Natural killer cell (primary cell): ENCODE measurements around the gene BAIAP3. TPM values are rescaled to one million over a fixed set of nuclear protein-coding genes. Genes with fewer than 3 reads are reported as not detected.

ENCODE experiments used
- ATAC-seq, 3 donors: fragments of 150-1000 bp in 2 of 3; fragments of 200-7000 bp in 1 of 3; cut with Tn5 transposase; 1 replicate in 1 of 3; 2 replicates in 2 of 3; pipeline ENCODE4 v1.10.0; 2021; ENCODE audit warnings: mild to moderate bottlenecking in 2 of 3, moderate library complexity in 2 of 3
- DNase-seq, 2 donors: peaks; one replicate each; pipeline versions ENCODE4 v3.0.0 to v3.0.0-alpha.2; 2013 to 2021; ENCODE audit warnings: mixed read lengths in 1 of 2
- H3K27ac ChIP-seq: one replicate; pipeline ENCODE4 v1.5.1; 2013; ENCODE audit warnings: mild to moderate bottlenecking, low read length
- H3K27me3 ChIP-seq: one replicate; pipeline ENCODE4 v1.6.1; 2013; ENCODE audit warnings: low read length; ENCODE audit not compliant: control insufficient read depth, insufficient read depth
- H3K36me3 ChIP-seq: one replicate; pipeline ENCODE4 v1.6.1; 2013; ENCODE audit warnings: low read length; ENCODE audit not compliant: control insufficient read depth, insufficient read depth
- H3K4me1 ChIP-seq: one replicate; pipeline ENCODE4 v1.6.1; 2013; ENCODE audit warnings: low read length; ENCODE audit not compliant: control insufficient read depth, insufficient read depth
- H3K4me3 ChIP-seq: one replicate; pipeline ENCODE4 v1.5.1; 2013; ENCODE audit warnings: low read length
- H3K9me3 ChIP-seq: one replicate; pipeline ENCODE4 v1.6.1; 2013; ENCODE audit warnings: low read length; ENCODE audit not compliant: control insufficient read depth, insufficient read depth
- H3K27ac Mint-ChIP-seq, 2 donors: one replicate each; pipeline ENCODE4 v1.8.0; 2022; ENCODE audit warnings: mild to moderate bottlenecking in 2 of 2, mixed read lengths in 2 of 2, moderate library complexity in 1 of 2
- H3K27me3 Mint-ChIP-seq, 2 donors: one replicate each; pipeline ENCODE4 v1.8.0; 2022; ENCODE audit warnings: low read depth in 2 of 2, mixed read lengths in 2 of 2
- H3K36me3 Mint-ChIP-seq: one replicate; pipeline ENCODE4 v1.8.0; 2022; ENCODE audit warnings: mixed read lengths
- H3K4me1 Mint-ChIP-seq, 2 donors: one replicate each; pipeline ENCODE4 v1.8.0; 2022; ENCODE audit warnings: mixed read lengths in 2 of 2
- H3K4me3 Mint-ChIP-seq: one replicate; pipeline ENCODE4 v1.8.0; 2022; ENCODE audit warnings: mild to moderate bottlenecking, moderate library complexity, mixed read lengths
- H3K9me3 Mint-ChIP-seq, 2 donors: one replicate each; pipeline ENCODE4 v1.8.0; 2022; ENCODE audit warnings: mixed read lengths in 2 of 2
- WGBS: methylation state at CpG from one replicate; pipeline ENCODE4 v1.1.7; 2013; ENCODE audit warnings: missing lambda C conversion rate; ENCODE audit not compliant: insufficient coverage; 5-methylcytosine and 5-hydroxymethylcytosine counted together
- intact Hi-C: fragments of 100-400 bp; cut with micrococcal nuclease; formaldehyde crosslinking; loops from one replicate; pipeline ENCODE4 v1.14.2; 2022
- total RNA-seq, 4 donors: library from RNA; stranded (reverse); fragments of 120-200 nt in 1 of 4; gene quantifications; one replicate each; pipeline versions ENCODE4 v1.2.3 to v1.2.4, GENCODE V29; 2013 to 2022
- TF ChIP-seq, protein P1 (sequence below): fragments of 200-600 bp; IDR thresholded peaks from one replicate; pipeline ENCODE4 v1.8.0; 2022; ENCODE audit warnings: antibody characterized with exemption

BAIAP3 gene
- total RNA-seq, 3 donors from 2014 or later (not counting 1 experiment from before 2014, with no cell fraction given) = 17.7 to 21.7 (median 19.9) TPM

DNA sequence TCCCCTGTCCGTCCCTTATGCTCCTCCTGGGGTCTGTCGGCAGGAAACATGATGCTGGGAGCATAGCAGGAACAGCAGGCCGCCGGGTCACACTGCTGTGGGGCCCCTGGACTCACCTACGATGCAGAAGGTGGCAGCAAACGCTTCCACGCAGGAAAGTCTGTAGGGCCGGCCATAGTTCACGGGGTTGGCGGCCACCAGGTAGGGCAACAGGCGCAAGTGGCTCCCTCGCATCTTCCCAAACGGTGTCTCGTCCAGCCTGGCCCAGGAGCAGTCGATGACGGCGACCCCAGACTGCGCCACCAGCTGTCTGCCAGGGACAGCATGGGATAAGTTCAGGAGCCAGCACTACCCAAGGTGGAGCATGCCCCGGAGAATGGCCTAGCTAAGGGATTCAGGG lies 17.2 kb downstream of the BAIAP3 start:
- Histone ChIP-seq H3K9me3 (no peaks in the 10 kb centered on the region), H3K4me3 (peak overlapping the region; percentile 24), H3K4me1 (peaks cover 25% of the 10 kb centered on the region), H3K36me3 (peaks cover 12% of the 10 kb centered on the region), H3K27me3 (no peaks in the 10 kb centered on the region), H3K27ac (no peak overlapping the region)
- 92% methylated on average over 19 of the region's 19 CpGs for WGBS
- H3K4me3 Mint-ChIP-seq = peak overlapping the region; percentile 86
- H3K27me3 Mint-ChIP-seq = no peaks in the 10 kb centered on the region
- TF ChIP-seq, protein P1, sequence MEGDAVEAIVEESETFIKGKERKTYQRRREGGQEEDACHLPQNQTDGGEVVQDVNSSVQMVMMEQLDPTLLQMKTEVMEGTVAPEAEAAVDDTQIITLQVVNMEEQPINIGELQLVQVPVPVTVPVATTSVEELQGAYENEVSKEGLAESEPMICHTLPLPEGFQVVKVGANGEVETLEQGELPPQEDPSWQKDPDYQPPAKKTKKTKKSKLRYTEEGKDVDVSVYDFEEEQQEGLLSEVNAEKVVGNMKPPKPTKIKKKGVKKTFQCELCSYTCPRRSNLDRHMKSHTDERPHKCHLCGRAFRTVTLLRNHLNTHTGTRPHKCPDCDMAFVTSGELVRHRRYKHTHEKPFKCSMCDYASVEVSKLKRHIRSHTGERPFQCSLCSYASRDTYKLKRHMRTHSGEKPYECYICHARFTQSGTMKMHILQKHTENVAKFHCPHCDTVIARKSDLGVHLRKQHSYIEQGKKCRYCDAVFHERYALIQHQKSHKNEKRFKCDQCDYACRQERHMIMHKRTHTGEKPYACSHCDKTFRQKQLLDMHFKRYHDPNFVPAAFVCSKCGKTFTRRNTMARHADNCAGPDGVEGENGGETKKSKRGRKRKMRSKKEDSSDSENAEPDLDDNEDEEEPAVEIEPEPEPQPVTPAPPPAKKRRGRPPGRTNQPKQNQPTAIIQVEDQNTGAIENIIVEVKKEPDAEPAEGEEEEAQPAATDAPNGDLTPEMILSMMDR = no peak
- H3K4me1 Mint-ChIP-seq = peaks cover 27 to 47% of the 10 kb centered on the region in 2 donors
- intact Hi-C loops = loop anchor here (10.0 kb wide), 1 partner anchor 354 kb away; the partner anchor contains the start of gene MAPK8IP3
- no peaks in the 10 kb centered on the region for H3K36me3 Mint-ChIP-seq
- DNase-seq = no peak
- no peaks in the 10 kb centered on the region for H3K9me3 Mint-ChIP-seq
- peak overlapping the region; percentile 43 to 80 for H3K27ac Mint-ChIP-seq
- no peak for ATAC-seq

DNA sequence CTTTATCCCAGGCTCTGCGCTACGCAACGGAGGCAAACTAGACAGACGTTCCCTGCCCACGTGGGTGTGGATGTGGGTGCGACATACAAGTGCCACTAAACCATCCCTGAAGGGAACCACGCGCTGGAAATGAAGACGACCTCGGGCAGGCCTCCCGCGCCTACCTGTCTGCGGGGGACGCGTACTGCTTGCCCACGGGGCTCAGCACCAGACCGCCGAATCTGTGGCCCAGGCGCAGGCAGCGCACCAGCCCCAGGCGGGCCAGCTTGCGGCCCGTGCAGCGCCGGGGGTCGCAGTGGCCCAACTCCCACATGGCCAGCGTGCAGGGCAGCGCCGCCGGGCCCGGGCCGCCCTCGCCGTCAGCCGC lies 17.8 kb downstream of the BAIAP3 start:
- 1% methylated on average over 35 of the region's 35 CpGs for WGBS
- Histone ChIP-seq H3K4me1 (peaks cover 25% of the 10 kb centered on the region), H3K36me3 (peaks cover 12% of the 10 kb centered on the region), H3K9me3 (no peaks in the 10 kb centered on the region), H3K27me3 (no peaks in the 10 kb centered on the region), H3K4me3 (peak overlapping the region; percentile 24), H3K27ac (peak overlapping the region; percentile 55)
- TF ChIP-seq, protein P1 = no peak
- Mint-ChIP-seq H3K4me1 (peaks cover 27 to 52% of the 10 kb centered on the region in 2 donors), H3K27me3 (no peaks in the 10 kb centered on the region), H3K4me3 (peak overlapping the region; percentile 86), H3K9me3 (no peaks in the 10 kb centered on the region), H3K27ac (peak overlapping the region; percentile 43 to 80), H3K36me3 (no peaks in the 10 kb centered on the region)
- DNase-seq (peak in 1 of 2 donors; percentile 39), ATAC-seq (peak in 2 of 3 donors; percentile 2 to 13)
- intact Hi-C loops = loop anchor here (10.0 kb wide), 1 partner anchor 354 kb away; the partner anchor contains the start of gene MAPK8IP3

GRCh38 chr16:1351582-1352362 lies 18.3 kb downstream of the BAIAP3 start, which contains the start of the genes GNPTG and TSR3:
Gene GNPTG, plus strand, starts transcription at chr16:1351931. Its CDS starts 35 bp downstream, at chr16:1351966.
Gene TSR3, minus strand, starts transcription at chr16:1351878. Its CDS starts 74 bp downstream, at chr16:1351804.
- Mint-ChIP-seq H3K4me3 (peak within 1 kb of the TSS; percentile 86), H3K4me1 (peaks cover 27 to 56% of the 10 kb centered on the region in 2 donors), H3K27me3 (no peaks in the 10 kb centered on the region), H3K36me3 (no peaks in the 10 kb centered on the region), H3K27ac (peak within 1 kb of the TSS; percentile 80), H3K9me3 (no peaks in the 10 kb centered on the region)
- H3K27me3 ChIP-seq = no peaks in the 10 kb centered on the region
- H3K9me3 ChIP-seq = no peaks in the 10 kb centered on the region
- ATAC-seq = peak; percentile 91 to 96 (median 95)
- peak; percentile 89 to 95 for DNase-seq
- intact Hi-C loops = loop anchor here (10.0 kb wide), 1 partner anchor 353 kb away; the partner anchor contains the start of gene MAPK8IP3
- peaks cover 25% of the 10 kb centered on the region for H3K4me1 ChIP-seq
- H3K4me3 ChIP-seq = peak within 1 kb of the TSS; percentile 74
- under 1% methylated on average over 98 of the region's 98 CpGs for WGBS
- peak within 1 kb of the TSS; percentile 55 for H3K27ac ChIP-seq
- TF ChIP-seq, protein P1 = no peak
- peaks cover 12% of the 10 kb centered on the region for H3K36me3 ChIP-seq
